HG02759 (cell line): Measurements from ENCODE around the gene TMEM132E.

Experiments used
- ATAC-seq: cut with Tn5 transposase; IDR thresholded peaks from one replicate; pipeline ENCODE4 v1.9.1; 2021; ENCODE audit warnings: mild to moderate bottlenecking, moderate library complexity; ENCODE audit not compliant: unreplicated experiment

The TMEM132E gene

GRCh38 chr17:34568953-34569352 is 10.4 kb upstream of the TMEM132E start:
- no peak for ATAC-seq

- ATAC-seq, result no peak
Measured at GRCh38 chr17:34569591-34569990, 9.8 kb upstream of the TMEM132E start.

GRCh38 chr17:34570506-34570905 is 8.9 kb upstream of the TMEM132E start:
- no peak for ATAC-seq

- ATAC-seq, result no peak
Measured at GRCh38 chr17:34571428-34572130, 7.8 kb upstream of the TMEM132E start.

GRCh38 chr17:34572483-34572882 is 6.9 kb upstream of the TMEM132E start:
- ATAC-seq, result no peak

GRCh38 chr17:34575182-34575581 is 4.2 kb upstream of the TMEM132E start:
- ATAC-seq, result no peak

- no peak for ATAC-seq
Measured at GRCh38 chr17:34578016-34578415, 1.4 kb upstream of the TMEM132E start.

GRCh38 chr17:34578656-34579016 is 746 bp upstream of the TMEM132E start:
- ATAC-seq, result no peak

- ATAC-seq, result no peak
Measured at GRCh38 chr17:34579979-34580684, 750 bp downstream of the TMEM132E start.

GRCh38 chr17:34580685-34581445 is 1.5 kb downstream of the TMEM132E start:
- no peak for ATAC-seq

GRCh38 chr17:34581446-34582184 is 2.2 kb downstream of the TMEM132E start:
- no peak for ATAC-seq

GRCh38 chr17:34582185-34582900 is 3.0 kb downstream of the TMEM132E start:
- ATAC-seq, result no peak

- no peak for ATAC-seq
Measured at GRCh38 chr17:34582901-34583245, 3.5 kb downstream of the TMEM132E start.

GRCh38 chr17:34584805-34585416 is 5.5 kb downstream of the TMEM132E start:
- no peak for ATAC-seq

GRCh38 chr17:34586346-34586846 is 7.0 kb downstream of the TMEM132E start:
- no peak for ATAC-seq

- no peak for ATAC-seq
Measured at GRCh38 chr17:34588266-34588665, 8.9 kb downstream of the TMEM132E start.

GRCh38 chr17:34589120-34589965 is 10.0 kb downstream of the TMEM132E start:
- ATAC-seq, result no peak

- ATAC-seq, result no peak
Measured at GRCh38 chr17:34592002-34592401, 12.6 kb downstream of the TMEM132E start.

GRCh38 chr17:34596920-34597319 is 17.5 kb downstream of the TMEM132E start:
- ATAC-seq, result no peak
